Stimulated activated CD8-positive, alpha-beta memory T cell treated with anti-CD3 and anti-CD28 coated beads, Interleukin-15, amount 100 ng/mL, for 48 hours (primary cell): Measurements from ENCODE around the gene MAP3K12.

Source experiments
- DNase-seq, 2 donors: peaks; one replicate each; pipeline ENCODE4 v3.0.0-alpha.2; 2020; ENCODE audit warnings: low read depth in 2 of 2

Gene MAP3K12

GRCh38 chr12:53507603-53507885 is 8.3 kb upstream of the MAP3K12 start:
- DNase-seq: no peak

DNA sequence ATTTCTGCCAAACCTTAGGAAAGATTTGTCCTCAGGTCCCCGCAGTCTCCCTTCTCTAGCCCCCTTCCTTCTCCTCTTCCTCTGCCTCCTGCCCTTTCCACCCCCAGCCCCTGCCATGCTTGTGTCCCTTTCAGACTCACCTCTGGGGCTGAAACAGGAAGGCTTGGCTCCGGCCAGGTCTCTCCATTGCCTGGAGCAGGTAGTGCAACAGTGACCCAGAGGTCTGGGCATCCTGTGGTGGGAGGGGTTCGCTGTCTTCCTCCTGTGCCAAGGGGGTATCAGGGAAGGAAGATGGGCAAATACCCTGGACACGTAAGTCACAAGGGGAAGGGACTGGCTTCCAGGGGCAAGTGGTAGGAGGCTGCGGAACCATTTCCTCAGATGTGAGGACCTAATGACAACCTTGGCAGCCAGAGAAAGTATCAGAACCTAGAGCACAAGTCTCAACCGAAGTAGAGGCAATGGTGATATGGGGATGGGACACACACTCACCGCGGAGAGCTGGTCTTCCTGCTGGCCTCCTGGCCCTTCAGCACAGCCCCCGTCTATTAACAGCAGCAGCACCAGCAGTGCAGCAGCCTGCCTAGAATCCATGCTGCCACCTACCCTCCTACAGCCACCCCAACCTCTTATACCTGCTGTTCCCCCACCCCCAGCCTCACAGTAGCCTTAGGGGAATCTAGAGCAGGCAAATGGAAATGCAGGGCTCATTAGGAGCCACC is 7.8 kb upstream of the MAP3K12 start, which contains the start of gene NPFF:
TSS of gene NPFF (minus strand) at position 604 of the 722 bp plus-strand sequence. CDS start at position 594, 10 bp downstream.
- DNase-seq: no peak

DNA sequence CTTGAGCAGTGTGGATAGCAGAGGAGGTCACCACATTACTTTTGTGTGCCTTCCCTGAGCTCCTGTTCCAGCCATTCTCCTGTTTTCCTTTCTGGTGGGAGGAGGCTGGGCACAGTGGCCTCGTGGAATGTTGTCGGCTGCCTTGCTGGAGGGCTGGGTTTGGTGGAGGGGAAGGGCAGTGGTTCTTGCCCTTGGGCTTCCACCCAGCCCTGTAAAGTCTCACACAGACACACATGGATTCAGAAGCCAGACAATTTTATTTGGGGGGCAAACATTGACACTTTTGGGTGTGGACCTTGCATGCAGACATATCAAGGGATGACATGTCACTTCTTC is 7.2 kb upstream of the MAP3K12 start:
- no peak for DNase-seq

- no peak for DNase-seq
Measured at GRCh38 chr12:53505555-53506449, 6.5 kb upstream of the MAP3K12 start.

- DNase-seq: no peak
Measured at GRCh38 chr12:53505086-53505485, 5.8 kb upstream of the MAP3K12 start.

GRCh38 chr12:53504004-53504920 is 5.0 kb upstream of the MAP3K12 start:
- DNase-seq: no peak

DNA sequence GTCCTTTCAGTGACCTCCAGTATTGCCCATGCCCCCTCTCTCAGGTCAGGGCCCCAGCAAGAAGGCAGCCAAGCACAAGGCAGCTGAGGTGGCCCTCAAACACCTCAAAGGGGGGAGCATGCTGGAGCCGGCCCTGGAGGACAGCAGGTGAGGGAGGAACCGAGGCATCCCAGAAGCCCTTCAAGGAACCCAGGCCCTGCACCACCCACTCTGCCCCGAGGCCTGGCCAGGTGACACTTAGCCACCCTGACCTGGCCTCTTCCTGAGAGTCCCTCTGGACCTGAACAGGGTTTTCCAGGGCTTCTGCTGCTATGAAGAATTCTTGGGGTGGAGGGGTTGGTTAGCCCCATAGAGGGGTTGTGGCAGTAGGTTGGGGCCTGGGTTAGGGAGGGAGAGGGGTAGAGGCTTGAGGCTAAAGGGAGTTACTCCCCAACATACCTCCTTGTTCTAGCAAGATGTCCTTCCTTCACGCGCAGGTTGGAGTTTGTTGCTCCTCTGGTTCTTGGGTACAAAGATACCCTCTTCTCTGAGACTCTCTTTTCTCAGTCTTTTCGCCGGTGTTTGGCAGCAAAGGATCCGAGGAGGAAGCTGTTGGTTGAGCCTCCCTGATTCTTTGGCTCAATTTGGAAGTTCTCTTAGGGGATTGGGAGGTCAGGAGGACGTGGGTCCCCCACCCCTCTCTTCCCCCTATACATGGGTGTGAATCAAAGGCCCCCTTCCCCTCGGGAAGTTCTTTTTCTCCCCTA is 3.9 kb upstream of the MAP3K12 start:
- no peak for DNase-seq

DNA sequence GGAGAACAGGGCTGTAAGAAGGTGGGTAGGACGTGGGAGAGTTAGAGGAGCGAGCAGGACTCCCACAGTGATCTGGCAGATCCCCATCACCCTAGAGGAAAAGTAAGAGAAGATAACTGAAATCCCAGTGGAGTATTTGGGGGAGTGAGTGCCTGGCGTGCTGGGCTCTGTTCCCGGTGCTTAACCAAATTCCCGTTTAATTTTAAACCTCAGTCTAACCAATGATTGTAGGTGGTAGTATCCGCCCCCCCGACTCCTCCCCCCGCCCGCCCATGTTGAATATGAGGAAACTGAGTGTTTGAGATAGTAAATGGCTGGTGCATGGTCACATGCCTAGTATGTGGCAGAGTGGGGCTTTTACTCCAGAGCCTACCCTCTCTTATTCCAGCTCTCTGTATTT is 3.1 kb upstream of the MAP3K12 start:
- DNase-seq: no peak

DNA sequence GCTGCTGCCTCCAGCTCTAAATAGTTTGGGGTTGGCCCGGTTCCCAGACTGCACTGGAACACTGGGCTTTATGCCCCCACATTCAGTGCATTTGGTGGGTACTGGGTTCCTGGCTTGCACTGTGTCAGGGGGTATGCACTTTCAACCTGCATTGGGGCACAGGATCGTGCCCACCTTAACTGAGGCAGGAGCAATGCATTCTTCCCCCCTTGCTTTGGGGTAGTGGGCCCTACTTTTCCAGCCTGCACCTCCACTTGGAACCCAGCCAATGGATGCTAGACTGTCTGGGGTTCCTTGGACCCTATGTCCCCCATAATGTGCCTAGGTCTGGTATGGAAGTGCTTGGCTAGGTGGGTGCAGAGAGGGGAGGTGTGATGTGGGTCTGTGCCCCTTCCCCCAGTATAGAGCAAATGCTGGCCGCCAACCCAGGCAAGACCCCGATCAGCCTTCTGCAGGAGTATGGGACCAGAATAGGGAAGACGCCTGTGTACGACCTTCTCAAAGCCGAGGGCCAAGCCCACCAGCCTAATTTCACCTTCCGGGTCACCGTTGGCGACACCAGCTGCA is 2.4 kb upstream of the MAP3K12 start:
- DNase-seq: no peak

- DNase-seq: peak; percentile 94 to 96
Measured at GRCh38 chr12:53500776-53501614, 1.7 kb upstream of the MAP3K12 start, which contains the start of gene TARBP2. TSS of gene TARBP2 (plus strand) at chr12:53501283. CDS start at chr12:53501409, 126 bp downstream.

- DNase-seq: no peak
Measured at GRCh38 chr12:53500142-53500775, 1.0 kb upstream of the MAP3K12 start.

- no peak for DNase-seq
Measured at GRCh38 chr12:53498235-53498630, 1.0 kb downstream of the MAP3K12 start.

- no peak for DNase-seq
Measured at GRCh38 chr12:53497461-53497860, 1.8 kb downstream of the MAP3K12 start.

GRCh38 chr12:53496752-53497032 is 2.6 kb downstream of the MAP3K12 start:
- no peak for DNase-seq

DNA sequence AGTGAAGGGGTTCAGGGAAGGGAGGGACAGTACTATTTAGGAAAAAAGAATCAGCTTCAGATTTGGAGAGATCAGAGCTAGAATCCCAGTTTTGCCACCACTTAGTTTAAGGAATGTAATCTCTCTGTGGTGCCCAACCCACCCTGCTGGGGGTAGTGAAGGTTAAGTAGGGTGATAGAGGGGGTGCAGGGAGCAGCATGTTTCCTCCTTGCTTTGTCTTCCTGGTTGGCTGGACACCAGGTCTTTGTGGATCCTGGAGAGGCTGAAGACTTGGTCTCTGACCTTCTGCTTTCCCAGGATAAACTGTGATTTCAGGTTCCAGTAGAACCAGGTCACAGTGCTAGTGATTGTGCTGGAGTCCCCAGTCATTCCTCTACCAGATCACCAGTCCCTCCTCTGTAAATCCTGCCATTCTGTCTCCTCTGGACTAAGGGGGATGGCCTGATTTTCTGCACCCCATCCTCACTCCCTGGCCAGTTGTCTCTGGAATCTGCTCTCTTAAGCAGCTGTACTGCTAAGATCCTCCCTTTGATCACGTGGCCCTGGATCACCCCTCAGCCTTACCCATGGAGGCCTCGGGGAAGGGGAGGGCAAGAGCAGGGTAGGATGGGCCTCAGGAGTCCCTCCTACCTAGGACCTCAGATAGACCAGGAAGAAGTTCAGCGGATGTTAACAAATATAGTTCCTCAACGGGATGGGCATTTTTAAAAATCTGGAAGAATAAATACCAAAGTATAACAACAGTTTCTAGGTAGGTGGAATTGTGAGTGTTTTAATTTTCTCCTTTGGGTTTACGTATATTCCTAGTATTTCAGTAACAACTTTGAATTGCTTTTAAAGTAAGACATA is 3.1 kb downstream of the MAP3K12 start:
- no peak for DNase-seq

- no peak for DNase-seq
Measured at GRCh38 chr12:53493610-53494391, 5.5 kb downstream of the MAP3K12 start.

GRCh38 chr12:53492830-53493609 is 6.2 kb downstream of the MAP3K12 start:
- peak; percentile 80 for DNase-seq
